Tibial nerve (tissue), 4 donors: ENCODE results near the gene ZNF791.
A peak's percentile ranks its signal among the peaks of the same experiment; 100 is the strongest.

Source experiments
- CTCF ChIP-seq, 5 experiments: fragments of 200-600 bp in 3 of 5; fragments of 450-650 bp in 2 of 5; sonication (generic) in 3 of 5; IDR thresholded peaks; one replicate each; pipeline ENCODE4 v1.5.1; 2016 to 2019; ENCODE audit warnings: antibody characterized with exemption in 5 of 5, mild to moderate bottlenecking in 3 of 5, moderate library complexity in 2 of 5
- EP300 ChIP-seq, 2 donors: sonication (generic); formaldehyde crosslinking; IDR thresholded peaks; one replicate each; pipeline ENCODE4 v1.6.1; 2017; ENCODE audit warnings: antibody characterized with exemption in 2 of 2, mild to moderate bottlenecking in 1 of 2
- POLR2A ChIP-seq, 2 donors: fragments of 450-650 bp; IDR thresholded peaks; one replicate each; pipeline ENCODE4 v1.6.1; 2017; ENCODE audit warnings: antibody characterized with exemption in 2 of 2, mild to moderate bottlenecking in 2 of 2, moderate library complexity in 2 of 2

GRCh38 chr19:12639901-12640613 lies 29.3 kb downstream of the ZNF791 start:
- TF ChIP-seq CTCF (IDR thresholded peaks at IDR 0.05) (peak; percentile 68 to 84 (median 75)), POLR2A (IDR thresholded peaks at IDR 0.05) (no peak), EP300 (IDR thresholded peaks at IDR 0.05) (no peak)
